HPDE6-E6E7 (cell line): ENCODE data around the gene PCSK2.
A peak's percentile ranks its signal among the peaks of the same experiment; 100 is the strongest.

Source experiments
- DNase-seq: peaks from one replicate; pipeline ENCODE4 v3.0.0; 2011; ENCODE audit warnings: missing footprints; ENCODE audit errors: extremely low spot score

Gene PCSK2

DNA sequence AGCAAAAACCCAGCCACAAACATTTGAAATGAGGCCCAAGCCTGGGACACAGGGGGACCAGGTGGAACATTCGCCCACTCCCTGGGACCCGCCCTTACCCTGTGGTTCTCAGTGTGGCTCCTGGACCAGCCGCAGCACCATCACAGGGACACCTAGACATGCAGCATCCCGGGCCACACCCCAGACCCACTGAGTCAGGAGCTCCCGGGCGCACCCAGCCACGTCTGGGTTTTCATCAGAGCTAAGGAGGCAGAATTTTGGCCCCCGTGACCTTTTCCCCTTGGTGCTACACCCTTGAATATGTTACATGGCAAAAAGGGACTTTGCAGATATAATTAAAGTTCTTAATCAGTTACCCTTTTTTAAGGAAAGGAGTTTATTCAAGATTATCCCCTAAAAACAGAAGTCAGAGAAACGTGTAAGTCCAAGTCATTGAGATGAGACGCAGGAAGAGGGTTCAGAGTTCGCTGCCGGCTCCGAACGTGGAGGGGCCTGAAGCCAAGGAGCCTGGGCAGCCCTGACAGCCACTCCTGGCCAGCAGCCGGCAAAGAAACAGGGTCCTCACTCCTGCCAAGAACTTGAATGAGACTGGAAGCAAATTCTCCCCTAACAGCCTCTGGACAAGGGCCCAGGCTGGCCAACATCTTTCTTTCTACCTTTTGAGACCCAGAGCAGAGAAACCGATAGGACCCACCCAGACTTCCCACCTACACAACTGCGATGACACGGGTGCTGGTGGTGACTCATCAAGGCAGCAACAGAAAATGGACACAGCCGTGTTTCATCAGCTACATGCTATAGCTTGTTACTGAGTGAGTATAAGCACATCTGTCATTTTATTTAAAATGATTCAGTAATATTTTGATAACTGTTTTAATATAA, 279.0 kb downstream of the PCSK2 start:
- peak; percentile 97 for DNase-seq

DNA sequence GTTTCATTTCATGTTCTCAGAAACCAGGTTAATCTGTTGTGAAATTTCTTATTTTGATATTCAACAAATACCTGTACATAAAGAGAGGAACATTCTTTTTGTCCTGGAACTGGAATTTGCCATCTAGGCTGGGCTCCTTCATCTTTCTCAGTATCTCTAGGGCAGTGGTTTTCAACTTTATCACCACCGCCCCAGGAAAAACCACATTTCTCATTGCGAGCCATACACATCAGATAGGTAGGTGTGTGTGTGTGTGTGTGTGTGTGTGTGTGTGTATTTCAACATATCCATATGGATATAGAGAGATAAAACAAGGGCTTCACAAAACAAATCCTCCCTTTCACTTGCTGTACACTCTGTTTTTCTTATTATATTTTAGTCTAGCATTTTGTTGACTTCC, 280.2 kb downstream of the PCSK2 start:
- DNase-seq: no peak

DNA sequence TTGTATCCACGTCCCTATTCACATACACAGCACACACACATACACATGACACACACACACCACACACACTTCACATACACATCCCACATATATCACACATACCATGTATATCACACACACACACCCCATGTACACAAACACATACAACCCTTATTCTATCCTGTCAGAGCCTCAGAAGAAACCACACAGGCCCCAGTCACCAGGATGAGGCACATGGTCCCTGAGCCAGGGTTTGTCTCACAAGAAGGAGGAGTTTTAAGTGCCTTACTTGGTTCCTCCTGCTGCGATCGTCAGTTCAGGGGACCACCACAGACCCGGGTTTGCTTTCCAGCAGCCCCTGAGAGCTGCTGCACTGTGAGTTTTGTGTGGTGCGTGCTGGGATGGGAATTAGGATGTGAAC, 280.7 kb downstream of the PCSK2 start:
- no peak for DNase-seq

DNA sequence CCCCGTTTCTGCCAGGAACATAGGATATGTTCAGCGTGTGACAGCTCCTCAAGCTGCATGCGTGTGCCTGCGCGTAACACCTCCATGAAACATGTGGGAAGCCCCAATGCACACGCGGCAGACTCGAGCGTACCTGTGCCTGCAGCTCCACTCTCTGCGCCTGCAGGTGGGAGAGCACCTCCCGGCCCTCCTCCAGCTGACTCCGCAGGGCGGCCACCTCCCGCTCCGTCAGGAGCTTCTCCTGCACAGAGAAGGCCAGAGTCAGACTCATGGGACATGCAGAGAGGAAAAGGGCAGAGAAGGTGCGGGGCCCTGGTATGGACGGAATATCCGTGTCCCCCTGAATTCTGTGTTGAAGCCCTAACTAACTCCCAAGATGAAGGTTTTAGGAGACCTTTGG, 281.9 kb downstream of the PCSK2 start:
- no peak for DNase-seq

DNA sequence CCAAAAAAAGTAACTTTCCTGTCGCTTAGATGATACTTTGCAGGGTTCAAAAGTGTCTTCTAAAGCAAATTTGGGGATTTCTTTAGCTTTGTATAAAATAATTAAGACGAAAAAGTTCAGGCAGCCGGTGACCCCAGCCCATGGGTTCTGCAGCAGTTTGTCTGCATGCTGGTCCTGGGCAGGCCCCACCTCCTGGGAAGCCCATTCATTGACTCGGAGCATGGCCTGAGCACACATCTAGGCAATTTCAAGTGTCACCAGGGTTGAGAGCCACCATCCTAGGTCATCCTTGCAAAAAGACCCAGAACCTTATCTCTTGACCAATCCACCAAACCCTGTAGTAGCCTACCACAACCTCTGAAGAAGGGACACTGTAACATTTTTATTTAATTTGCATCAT, 283.7 kb downstream of the PCSK2 start:
- DNase-seq: no peak

DNA sequence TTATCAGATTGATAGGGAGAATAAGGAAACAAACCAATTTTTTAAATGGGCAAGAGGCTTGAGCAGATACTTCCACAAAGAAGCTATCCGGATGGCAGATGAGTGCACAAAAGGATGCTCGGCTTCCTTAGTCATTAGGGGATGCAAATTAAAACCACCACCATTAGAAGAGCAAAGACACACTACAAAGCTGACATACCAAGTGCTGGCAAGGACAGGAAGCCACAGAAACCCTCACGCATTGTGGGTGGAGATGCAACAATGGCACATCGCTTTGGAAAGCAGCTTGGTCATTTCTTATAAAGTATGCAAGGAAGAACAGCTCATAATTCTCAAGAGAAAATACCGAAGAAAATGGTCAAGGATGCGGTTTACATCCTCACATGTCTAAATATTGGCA, 284.6 kb downstream of the PCSK2 start:
- DNase-seq: no peak

DNA sequence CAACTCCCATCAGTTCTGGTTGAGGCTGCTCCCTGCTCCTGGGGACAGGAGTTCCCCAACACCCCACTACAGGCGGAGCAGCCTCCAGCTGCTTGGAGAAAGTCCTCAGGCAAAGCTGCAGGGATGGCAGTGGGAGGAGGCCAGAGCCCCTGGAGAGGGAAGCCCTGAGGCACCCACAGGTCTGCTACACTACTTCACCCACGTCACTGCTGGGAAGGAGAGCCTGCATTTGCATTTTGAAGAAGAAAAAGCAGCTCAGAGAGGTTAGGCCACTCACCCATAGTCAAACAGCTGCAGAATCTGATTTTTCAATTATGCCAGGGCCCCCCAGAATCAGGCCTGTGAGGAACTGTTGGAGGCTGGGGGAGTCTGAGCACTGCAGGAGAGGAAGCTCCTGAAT, 287.1 kb downstream of the PCSK2 start:
- DNase-seq: no peak

DNA sequence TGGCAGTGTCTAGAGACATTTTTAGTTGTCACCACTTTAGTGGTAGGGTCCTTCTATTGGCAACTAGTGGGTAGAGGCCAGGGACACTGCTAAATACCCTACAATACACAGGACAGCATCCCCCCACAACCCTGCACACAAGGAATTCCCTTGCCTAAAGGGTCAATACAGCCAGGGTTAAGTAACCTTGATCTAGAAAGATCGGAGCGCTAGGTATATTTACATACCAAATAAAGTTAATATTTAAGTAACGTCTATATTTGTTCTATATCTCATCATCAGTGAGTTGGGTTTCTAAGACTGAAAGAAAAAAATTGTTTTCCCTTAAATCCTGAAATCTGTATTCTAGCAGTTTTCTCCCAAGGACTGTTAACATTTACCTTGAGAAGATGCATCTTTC, 288.2 kb downstream of the PCSK2 start:
- DNase-seq: no peak

DNA sequence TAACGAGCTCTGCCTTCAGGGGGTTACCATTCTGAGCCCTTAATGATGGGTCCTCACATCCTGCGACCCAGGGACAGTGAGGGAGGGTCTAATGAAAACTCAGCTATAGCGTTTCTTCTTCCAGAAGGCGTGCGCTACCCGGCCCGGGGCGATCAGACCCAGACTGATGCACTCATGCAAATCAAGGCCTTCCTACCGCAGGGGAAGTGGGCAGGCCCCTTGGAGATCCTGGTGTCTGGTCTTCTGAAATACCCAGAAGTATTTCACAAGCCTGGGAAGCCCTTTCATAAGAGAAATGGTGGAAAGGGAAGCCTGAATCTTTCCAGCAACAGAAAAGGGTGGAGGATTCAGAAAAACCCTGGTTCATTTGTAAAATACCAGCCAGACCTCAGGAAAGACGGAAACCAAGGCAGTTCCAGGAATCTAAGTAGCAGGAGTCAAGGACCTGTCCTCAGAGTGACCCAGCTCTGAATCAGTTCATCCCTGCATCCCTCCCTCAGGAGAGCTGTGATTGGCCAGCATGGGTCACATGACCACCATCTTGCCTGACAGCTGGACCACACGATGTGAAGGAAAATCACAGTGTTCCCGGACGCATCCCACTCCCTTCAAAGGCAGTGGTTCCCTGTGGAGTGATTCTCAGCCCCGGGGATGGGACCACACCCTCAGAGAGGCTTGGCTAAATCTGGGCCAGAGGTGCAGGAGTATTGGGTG, 291.7 kb downstream of the PCSK2 start:
- DNase-seq: no peak

DNA sequence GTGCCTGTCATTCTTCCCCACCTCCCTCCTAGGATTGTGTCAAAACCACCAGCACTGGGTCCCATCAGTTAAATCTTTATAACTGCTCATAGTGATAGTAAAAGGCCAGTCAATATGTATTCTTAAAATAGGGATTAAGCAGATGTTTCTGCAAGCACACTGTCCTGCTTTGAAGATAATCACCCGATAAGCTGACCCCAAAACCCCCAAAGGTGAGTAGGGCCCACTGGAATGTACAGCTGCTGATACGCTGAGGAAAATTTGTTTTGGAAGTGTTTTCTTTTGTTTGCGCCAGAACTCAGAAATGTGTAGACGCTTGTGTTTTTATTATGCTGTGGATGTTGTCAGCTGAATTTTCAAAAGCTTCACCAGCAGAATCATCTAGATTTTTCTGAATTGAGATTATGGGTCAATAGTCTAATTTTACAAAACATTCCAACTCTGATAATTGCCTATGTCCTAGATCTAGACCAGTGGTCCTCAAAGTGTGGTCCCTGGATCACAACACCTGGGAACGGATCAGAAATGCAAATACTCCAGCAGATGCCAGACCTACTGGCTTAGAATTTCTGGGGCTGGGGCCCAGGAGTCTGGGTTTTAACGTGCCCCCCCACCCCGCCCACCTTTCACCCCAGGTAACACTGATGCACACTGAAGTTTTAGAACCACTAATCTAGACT, 292.9 kb downstream of the PCSK2 start:
- no peak for DNase-seq

DNA sequence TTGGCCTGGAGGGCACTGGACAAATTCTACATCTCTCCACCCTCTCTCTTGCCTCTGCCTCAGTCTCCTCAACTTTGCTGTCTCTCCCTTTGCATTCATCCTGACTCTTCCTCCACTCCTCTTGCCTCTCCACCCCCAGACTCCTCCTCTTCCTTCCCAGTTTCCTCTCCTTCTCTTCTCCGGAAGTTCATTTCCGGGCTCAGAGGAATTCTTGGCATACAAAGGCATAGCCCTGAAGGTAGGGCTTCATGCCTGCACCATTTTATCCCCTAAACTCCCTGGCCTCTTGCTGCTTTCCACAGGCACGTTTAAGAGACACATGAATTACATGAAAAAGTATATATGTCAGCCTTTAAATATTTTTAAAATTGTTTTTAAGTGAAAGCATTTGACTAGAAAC, 293.7 kb downstream of the PCSK2 start:
- DNase-seq: no peak

DNA sequence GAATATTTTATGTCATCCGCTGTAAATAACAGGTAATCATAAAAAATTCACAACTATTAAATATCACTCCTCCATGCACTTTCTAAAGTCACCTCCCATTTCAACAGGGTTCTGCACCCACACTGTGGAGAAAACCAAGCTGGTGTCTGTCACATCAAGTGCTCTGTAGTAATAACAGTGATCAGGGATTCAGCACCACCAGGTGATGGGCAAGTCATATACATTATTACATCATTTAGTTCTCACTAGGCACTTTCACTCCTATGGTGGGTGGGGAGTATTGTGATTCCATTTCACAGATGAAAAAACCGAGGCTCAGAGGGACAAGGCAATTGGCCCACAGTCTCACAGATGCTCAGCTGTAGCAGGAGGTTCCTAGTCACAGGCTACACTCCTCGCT, 295.7 kb downstream of the PCSK2 start:
- DNase-seq: no peak

DNA sequence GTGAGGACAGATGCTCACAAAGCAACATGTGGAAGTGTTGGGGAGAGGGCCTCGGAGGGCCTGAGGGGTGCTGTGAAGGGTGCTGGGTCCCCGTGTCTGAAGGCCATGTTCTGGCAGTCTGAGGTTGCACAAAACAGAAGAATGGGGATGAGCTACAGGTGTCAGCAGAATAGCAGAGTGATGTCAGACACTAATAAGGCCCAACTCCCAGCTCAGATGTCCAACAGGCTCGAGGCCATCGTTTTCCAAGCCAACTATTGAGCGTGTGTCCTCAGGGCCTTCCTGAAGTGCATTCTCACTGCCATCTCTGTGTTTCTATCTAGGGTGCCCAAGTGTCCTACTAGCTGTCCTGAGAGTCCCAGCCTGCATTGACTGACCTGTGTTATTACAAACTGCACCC, 296.5 kb downstream of the PCSK2 start:
- DNase-seq: no peak

DNA sequence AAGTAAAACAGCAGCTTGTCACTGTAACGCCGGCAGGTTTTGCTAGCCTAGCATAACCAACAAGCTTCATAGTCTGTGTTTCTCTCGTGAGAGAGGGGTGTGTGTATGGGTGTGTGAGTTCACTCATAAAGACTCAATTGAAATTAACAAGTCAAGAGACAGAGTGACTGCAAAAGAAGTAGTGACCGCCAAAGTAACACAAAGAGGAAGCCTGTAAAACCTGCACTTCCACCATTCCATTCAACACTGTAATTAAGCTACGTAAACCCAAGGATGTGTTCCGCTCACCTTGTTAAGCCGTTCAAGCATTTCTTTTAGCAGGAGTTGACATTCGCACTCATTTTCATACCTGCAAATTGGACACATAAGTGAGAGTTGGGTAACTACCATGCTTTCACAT, 297.7 kb downstream of the PCSK2 start:
- DNase-seq: no peak

DNA sequence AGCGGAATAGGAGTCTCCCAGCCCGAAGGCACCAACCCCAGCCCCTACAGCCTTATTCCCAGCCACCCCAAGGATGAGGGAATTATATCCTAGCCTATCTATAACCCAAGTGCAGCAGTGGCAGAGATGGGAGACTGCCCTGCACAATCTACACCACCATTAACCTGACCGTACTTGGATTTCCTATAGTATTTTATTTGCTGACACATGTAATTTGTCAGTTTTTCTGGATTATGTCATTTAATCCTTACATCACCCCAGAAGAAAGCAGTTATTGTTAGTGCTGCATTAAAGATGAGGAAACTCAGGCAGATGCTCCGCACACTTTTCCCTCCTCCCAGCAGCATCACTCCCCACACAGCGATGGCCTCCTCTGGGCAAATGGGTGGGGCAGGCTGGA, 298.3 kb downstream of the PCSK2 start:
- no peak for DNase-seq

DNA sequence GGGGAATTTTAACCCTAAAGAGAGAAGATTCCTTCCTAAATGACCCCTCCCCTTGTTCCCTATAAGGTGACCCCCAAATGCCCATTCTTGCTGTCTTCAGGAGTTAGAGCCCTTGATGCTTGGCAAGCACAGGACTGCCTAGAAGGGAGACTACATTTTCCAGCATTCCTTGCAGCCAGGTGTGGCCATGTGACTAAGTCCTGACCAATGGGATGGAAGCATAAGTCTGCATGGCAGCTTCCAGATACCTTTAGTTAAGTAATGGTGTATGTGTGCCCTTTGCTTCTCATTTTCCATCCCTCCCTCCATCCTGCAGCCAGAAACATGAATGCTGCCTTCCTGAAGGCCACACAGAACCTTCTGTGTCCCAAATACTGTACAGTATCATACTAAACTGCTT, 298.8 kb downstream of the PCSK2 start:
- DNase-seq: peak; percentile 77

DNA sequence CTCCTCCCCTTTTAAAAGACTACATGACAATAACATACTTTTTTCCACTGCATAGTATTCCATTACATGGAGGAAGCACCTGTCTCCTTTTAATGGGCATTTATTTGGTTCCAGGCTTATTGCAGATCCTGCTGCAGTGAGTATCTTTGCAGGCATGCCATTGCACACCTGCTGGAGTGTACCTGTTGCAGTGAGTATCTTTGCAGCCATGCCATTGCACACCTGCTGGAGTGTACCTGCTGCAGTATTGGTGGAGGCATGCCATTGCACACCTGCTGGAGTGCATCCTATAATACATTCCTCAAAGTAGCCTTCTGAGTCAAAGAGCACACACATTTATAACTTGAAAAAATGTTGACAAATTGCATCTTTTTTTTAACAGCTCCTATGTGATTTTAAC, 302.7 kb downstream of the PCSK2 start:
- DNase-seq: no peak

DNA sequence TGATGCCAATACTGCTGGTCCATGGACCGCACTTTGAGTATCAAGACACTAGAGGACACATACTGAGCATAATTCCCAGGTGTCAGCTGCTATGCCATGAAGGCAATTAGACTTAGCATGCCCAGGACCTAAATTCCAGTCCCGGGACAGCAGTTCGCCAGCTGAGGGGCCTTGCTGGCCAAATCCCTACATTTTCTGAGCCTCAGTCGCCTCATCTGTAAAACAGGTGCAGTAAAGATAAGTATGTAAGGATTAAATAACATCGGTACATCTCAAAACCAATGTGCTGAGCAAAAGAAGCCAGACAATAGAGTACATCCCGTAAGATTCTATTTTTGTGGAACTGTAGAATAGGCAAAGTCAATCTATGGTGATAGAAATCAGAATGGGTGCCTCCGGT, 303.3 kb downstream of the PCSK2 start:
- no peak for DNase-seq

DNA sequence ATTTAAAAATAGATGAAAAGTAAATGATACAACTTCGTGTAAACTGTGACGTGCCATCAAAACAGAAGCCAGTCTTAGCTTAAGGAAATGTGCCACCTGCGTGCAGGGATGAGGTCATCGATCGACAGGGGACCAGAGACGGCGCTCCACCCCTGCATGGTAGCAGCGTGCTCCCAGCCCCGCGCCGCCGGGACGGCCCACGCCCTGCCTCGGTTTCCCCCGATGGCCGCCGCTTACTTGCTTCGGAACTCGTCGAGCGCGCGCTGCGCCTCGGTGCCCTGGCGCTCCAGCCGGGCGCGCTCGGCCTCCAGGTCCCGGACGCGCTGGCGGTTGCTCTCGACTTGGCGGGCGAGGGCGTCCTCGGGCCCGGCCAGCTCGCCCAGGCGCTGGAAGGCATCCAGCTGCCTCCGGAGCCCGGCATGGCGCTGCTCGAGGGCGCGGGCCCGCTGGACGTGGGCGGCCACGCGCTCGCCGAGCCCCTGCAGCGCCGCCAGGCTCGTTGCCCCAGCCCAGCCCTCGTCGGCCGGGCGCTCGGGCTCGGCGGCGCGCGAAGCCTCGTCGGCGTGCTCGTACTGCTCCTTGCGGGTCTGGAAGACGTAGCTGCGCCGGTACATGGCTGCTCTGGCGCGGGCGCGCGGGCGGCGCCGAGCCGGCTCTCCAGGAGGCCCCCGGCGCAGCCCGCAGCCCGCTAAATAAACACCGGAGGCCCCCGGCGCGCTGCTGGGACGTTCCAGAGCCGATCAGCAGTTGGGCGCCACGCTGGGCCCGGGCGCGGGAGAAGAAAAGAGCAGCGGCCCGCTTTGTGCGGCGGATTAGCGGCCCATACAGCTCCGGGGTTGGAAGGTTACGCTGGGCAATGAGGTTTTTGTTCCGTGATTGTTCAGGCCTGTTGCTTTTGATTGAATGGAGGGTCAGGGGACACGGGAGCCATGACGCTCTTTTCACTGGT, 304.1 kb downstream of the PCSK2 start, which contains the start of gene BFSP1:
TSS of gene BFSP1 (minus strand) at position 664 of the 949 bp plus-strand sequence. CDS start at position 614, 50 bp downstream.
- peak; percentile 57 for DNase-seq

DNA sequence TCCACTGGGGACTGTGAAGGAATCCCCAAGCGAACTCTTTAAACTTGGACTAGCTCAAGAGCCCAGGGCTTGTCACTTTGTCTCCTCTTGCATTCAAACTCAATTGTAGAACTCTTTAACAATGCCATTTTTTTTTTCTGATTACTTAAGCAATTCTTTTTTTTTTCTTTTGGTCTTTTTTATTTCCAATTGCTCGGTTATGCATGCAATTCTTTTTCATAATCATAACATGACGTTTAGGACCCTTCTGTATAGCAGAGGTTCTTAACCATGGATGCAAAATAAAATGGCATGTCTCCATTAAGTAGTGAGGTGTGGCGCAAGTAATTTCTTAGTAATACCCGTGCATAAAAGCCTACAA, 304.8 kb downstream of the PCSK2 start:
- DNase-seq: no peak

DNA sequence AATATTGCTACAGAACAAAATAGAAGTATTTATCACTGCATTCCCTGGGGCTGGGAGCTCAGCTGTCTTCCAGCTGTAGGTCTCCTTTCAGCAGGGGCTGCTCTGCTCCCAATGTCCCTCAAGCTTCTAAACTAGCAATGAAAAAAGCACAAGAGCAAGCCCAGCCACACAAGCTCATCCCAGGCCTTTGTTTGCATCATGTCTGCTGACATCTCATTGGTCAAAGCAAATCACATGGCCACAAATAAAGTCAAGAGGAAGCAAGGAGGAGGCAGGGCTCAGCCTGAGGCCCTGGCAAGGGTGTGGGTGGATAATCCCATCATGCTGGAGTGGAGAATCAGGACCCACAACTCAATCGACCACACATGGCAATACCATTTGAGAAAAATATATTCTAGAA, 306.6 kb downstream of the PCSK2 start:
- DNase-seq: peak; percentile 72

DNA sequence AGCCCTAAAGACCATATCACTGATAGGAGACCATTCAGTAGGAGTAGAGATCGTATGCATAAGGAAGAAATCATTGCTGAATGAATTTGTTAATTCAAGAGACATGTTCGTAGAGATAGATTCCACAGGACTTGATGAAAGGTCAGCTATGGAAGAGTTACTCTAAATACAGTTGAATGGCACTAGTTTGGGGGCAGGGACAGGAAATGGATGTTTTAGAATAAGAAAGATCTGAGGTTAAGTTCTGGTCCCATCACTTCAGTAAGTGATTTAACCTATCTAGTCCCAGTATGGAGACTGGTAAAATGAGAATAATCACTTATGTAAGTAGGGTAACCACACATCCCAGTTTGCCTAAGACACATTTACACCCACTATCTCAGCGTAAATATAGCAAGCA, 307.2 kb downstream of the PCSK2 start:
- DNase-seq: no peak
